Prostate gland (tissue), 2 donors: ENCODE data around the gene COL5A1. TPM values are rescaled to one million over a fixed set of nuclear protein-coding genes. Genes with fewer than 3 reads are reported as not detected.

ENCODE experiments used
- DNase-seq: peaks from one replicate; pipeline ENCODE4 v3.0.0-alpha.2; 2019; ENCODE audit warnings: low spot score
- H3K27ac ChIP-seq, 2 donors: fragments of 200-600 bp; sonication (generic); 2 replicates each; pipeline ENCODE4 v1.5.1; 2017 to 2019
- H3K27me3 ChIP-seq: fragments of 200-600 bp; sonication (generic); replicated peaks from 2 replicates; pipeline ENCODE4 v1.5.1; 2019; ENCODE audit not compliant: insufficient read depth
- H3K36me3 ChIP-seq, 2 donors: fragments of 200-600 bp; sonication (generic); 1 replicate in 1 of 2; 2 replicates in 1 of 2; pipeline versions ENCODE4 v1.5.1 to v1.8.1; 2017 to 2019
- H3K4me1 ChIP-seq: fragments of 200-600 bp; sonication (generic); replicated peaks from 2 replicates; pipeline ENCODE4 v1.5.1; 2019
- H3K4me3 ChIP-seq, 2 donors: fragments of 200-600 bp; sonication (generic); 2 replicates each; pipeline ENCODE4 v1.5.1; 2017 to 2019
- H3K9me3 ChIP-seq: fragments of 200-600 bp; sonication (generic); 2 replicates; pipeline ENCODE4 v1.5.1; 2017
- CTCF ChIP-seq, 4 experiments: fragments of 200-600 bp in 2 of 4; fragments of 450-650 bp in 2 of 4; sonication (generic) in 2 of 4; IDR thresholded peaks; 1 replicate in 3 of 4; 2 replicates in 1 of 4; pipeline ENCODE4 v1.5.1; 2016 to 2019; ENCODE audit warnings: antibody characterized with exemption in 4 of 4, mild to moderate bottlenecking in 2 of 4, moderate library complexity in 2 of 4
- POLR2A ChIP-seq: fragments of 450-650 bp; IDR thresholded peaks from one replicate; pipeline ENCODE4 v1.6.1; 2016; ENCODE audit warnings: antibody characterized with exemption, mild to moderate bottlenecking
- POLR2AphosphoS5 ChIP-seq: sonication (generic); formaldehyde crosslinking; IDR thresholded peaks from one replicate; pipeline ENCODE4 v1.6.1; 2017; ENCODE audit warnings: antibody characterized with exemption
- WGBS: methylation state at CpG from one replicate; pipeline ENCODE4 v1.1.5; 2018; 5-methylcytosine and 5-hydroxymethylcytosine counted together
- intact Hi-C: fragments of 100-400 bp; cut with DNase I; formaldehyde crosslinking; loops from one replicate; pipeline ENCODE4 v1.14.2; 2022
- total RNA-seq, 2 donors: library from RNA; depleted of rRNA; stranded (reverse); fragments of >200 nt; gene quantifications; one replicate each; pipeline ENCODE4 v1.1.0, GENCODE V29; 2016

The COL5A1 gene
- total RNA-seq, 2 donors from 2014 or later = 16.9 to 36.0 TPM

DNA sequence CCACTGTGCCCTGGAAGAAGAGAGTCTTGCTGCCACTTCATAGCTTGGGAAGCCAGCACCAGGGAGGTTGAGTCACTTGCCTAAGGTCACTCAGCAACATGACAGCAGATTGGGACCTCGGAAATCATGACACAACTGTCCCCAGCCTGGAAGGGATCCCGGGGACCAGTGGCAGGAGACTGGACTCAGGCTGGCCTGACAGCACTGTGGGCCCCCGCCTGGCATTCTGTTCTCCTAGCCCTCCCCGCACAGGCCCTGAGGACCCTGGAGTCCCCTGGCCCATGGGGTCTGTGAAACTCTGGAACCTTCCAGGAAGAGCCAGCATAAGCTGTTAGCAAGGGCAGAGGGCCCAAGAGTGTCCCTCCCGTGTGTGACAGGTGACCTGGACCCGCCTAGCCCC is 64.9 kb downstream of the COL5A1 start:
- no peak for TF ChIP-seq POLR2A
- no peak for TF ChIP-seq POLR2AphosphoS5
- H3K27me3 ChIP-seq = peaks cover 4% of the 10 kb centered on the region
- WGBS = 61% methylated on average over 4 of the region's 6 CpGs
- H3K9me3 ChIP-seq = no peaks in the 10 kb centered on the region
- H3K4me1 ChIP-seq = peaks cover 12% of the 10 kb centered on the region
- H3K27ac ChIP-seq = peak overlapping the region; percentile 56 to 60
- no peak for DNase-seq
- H3K36me3 ChIP-seq = no peaks in the 10 kb centered on the region
- intact Hi-C loops = loop anchor here (2.0 to 10.0 kb wide), 2 partner anchors 26 to 62 kb away; partner anchors contain the start of gene COL5A1
- H3K4me3 ChIP-seq = no peak overlapping the region

DNA sequence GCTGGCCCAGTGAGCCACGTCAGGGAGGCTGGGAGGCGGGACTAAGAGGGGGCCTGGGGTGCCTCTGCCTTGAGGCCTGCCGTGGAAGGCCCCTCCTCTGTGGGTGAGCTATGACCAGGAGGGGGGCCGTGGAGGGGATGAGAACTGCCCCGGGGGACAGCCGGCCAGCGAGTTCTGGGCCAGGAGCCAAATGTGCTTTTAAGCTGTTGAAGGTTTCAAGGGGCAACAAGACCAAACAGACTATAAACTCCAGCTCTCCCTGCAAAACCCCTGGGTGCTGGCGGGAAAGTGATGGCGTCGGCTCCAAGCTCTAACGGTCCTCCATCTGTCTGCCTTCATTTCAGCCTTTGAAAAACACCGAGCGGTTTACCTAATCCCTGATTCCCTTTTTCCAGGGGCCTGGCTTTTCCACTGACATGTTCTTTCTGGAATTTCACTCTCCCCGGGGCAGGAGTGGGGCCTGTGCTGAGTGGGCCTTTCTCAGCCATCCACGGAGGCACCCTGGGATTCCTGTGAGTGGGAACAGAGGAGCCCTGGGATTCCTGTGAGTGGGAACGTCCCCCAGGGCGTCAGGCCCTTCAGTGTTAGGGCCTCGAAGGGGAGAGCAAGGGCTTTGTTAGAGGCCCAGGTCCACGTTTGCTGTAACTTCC is 65.6 kb downstream of the COL5A1 start:
- WGBS = 14% methylated on average over 15 of the region's 19 CpGs
- H3K4me1 ChIP-seq = peaks cover 12% of the 10 kb centered on the region

DNA sequence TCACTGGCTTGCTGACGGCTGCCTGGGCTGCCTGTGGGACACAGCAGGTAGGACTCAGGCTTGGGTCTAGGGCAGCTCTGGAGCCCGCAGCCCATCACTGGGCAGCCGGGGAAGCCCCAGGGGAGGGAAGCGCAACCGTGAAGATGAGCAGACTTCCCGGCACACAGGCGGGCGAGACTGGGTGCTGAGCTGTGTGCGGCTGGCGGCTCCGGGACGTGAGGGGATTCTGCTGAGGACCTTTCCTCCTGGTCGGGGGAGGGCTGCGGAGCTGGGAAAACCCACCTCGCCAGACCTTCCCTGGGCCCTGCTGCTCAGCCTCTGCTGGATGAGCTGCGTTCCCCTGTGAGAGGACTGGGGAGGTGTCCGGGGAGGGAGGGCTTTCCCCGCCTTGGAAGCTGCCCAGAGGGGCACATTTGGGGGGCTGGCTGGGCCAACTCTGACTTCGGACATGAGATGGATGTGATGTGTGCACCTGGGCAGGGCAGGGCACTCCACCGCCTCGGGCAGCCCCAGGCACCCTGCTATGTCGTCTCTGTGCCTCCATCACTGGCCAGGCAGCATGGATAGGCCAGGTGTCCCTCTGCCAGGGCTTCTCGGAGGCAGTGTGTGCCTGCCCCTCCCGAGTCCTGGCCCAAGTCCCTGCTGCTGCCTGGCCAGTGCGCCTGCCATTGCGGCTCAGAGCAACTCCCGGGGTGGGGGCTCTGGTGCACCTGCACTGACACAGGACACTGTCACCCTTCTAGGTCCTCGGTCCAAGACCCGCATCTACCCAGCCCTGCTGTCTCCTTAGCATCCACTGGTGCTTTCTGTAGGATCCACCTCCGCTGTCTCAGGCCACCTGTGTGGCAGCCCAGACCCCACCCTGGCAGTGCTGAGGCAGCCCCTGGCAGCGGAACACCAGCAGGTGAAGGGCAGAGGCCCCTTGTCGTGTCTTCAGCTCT is 66.4 kb downstream of the COL5A1 start:
- Histone ChIP-seq H3K9me3 (no peaks in the 10 kb centered on the region), H3K4me1 (peaks cover 9% of the 10 kb centered on the region), H3K27ac (peak overlapping the region; percentile 60 to 67), H3K27me3 (peaks cover 4% of the 10 kb centered on the region), H3K4me3 (no peak overlapping the region), H3K36me3 (no peaks in the 10 kb centered on the region)
- intact Hi-C loops = loop anchor here (2.0 to 10.0 kb wide), 2 partner anchors 25 to 63 kb away; partner anchors contain the start of gene COL5A1
- 51% methylated on average over 32 of the region's 32 CpGs for WGBS
- TF ChIP-seq CTCF (IDR thresholded peaks at IDR 0.05) (no peak), POLR2AphosphoS5 (no peak), POLR2A (no peak)
- no peak for DNase-seq

More for the DNA sequence above, 65.6 kb downstream of the COL5A1 start:
- no peaks in the 10 kb centered on the region for H3K36me3 ChIP-seq
- TF ChIP-seq POLR2A (no peak), POLR2AphosphoS5 (peak; percentile 40)
- H3K9me3 ChIP-seq = no peaks in the 10 kb centered on the region
- peak overlapping the region; percentile 60 to 67 for H3K27ac ChIP-seq
- intact Hi-C loops = loop anchor here (2.0 to 10.0 kb wide), 2 partner anchors 26 to 62 kb away; partner anchors contain the start of gene COL5A1
- H3K4me3 ChIP-seq = no peak overlapping the region
- peak; percentile 47 for DNase-seq
- H3K27me3 ChIP-seq = peaks cover 4% of the 10 kb centered on the region

DNA sequence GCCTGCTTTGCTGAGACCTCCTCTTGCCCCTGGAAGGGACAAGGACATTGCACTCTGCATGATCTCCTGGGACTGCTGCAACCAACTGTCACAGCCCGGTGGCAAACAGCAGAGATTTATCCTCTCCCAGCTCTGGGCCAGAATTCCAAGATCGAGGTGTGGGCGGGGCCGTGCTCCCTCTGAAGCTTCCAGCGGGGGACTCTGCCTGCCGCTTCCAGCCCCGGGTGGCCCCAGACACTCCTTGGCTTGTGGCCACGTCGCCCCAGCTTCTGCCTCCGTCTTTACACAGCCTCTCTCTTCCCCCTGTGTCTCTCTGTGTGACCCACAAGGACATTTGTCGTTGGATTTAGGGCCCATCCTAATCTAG is 67.1 kb downstream of the COL5A1 start:
- TF ChIP-seq CTCF (IDR thresholded peaks at IDR 0.05) (no peak), POLR2A (no peak), POLR2AphosphoS5 (no peak)
- WGBS = 43% methylated on average over 11 of the region's 11 CpGs
- Histone ChIP-seq H3K4me3 (no peak overlapping the region), H3K27me3 (peaks cover 4% of the 10 kb centered on the region), H3K9me3 (no peaks in the 10 kb centered on the region), H3K27ac (peak overlapping the region; percentile 60 to 67), H3K4me1 (peaks cover 7% of the 10 kb centered on the region), H3K36me3 (no peaks in the 10 kb centered on the region)
- intact Hi-C loops = loop anchor here (10.0 kb wide), 1 partner anchor 64 kb away; the partner anchor contains the start of gene COL5A1
- DNase-seq = no peak

DNA sequence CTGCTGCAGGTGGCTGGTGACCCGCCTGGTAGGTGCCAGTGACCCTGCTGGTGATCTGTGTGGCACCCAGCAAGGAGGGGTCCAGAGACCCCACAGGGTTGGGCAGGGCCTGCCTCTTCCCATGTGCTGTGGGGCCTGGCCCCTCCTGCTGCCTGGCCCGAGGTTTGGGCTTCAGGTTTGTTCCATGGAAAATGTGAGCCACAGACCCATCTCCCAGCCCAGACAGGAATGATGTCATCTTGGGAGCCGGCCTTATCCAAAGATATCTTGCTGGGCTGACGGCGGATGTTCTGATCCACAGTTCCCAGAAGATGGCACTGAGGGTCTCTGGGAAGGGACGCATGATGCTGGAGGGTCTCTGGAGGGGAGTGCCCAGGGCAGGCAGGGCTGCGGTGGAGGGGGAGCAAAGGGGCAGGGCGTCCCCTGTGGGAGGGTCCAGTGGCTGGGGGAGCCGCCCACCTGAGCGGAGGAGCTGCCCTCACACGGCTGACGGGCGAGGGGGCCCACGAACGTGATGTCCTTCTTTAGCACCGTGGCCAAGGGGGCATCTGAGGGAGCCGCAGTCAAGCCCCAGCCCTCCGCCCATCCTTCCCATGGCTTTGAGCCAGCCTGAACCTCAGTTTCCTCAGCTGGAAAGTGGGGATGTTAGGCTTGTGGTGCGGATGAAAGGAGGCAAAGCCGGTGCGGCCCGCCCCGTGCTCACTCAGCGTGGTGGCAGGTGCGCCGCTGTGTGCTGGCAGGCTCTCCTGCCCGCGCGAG is 68.1 kb downstream of the COL5A1 start:
- no peak for TF ChIP-seq CTCF (IDR thresholded peaks at IDR 0.05)
- peak; percentile 19 for TF ChIP-seq POLR2AphosphoS5
- Histone ChIP-seq H3K36me3 (no peaks in the 10 kb centered on the region), H3K9me3 (no peaks in the 10 kb centered on the region), H3K27ac (peak overlapping the region in 1 of 2 donors; percentile 22), H3K27me3 (peaks cover 4% of the 10 kb centered on the region), H3K4me3 (no peak overlapping the region), H3K4me1 (peaks cover 7% of the 10 kb centered on the region)
- intact Hi-C loops = loop anchor here (10.0 kb wide), 1 partner anchor 65 kb away; the partner anchor contains the start of gene COL5A1
- 60% methylated on average over 23 of the region's 29 CpGs for WGBS
- no peak for DNase-seq
